GM23338 (cell line): ENCODE data around the gene PTGDR2.

Source experiments
- CTCF ChIP-seq, 2 experiments: fragments of 200-600 bp in 1 of 2; sonication (generic) in 1 of 2; conservative IDR thresholded peaks; 2 replicates each; pipeline versions ENCODE4 v1.5.1 to v1.6.1; 2016 to 2017; ENCODE audit warnings: antibody characterized with exemption in 2 of 2, low read depth in 2 of 2, mild to moderate bottlenecking in 2 of 2, moderate library complexity in 1 of 2
- EZH2phosphoT487 ChIP-seq: fragments of 200-600 bp; sonication (generic); IDR thresholded peaks from one replicate; pipeline ENCODE4 v1.8.1; 2018; ENCODE audit warnings: antibody characterized with exemption; ENCODE audit not compliant: unreplicated experiment
- NANOG ChIP-seq: IDR thresholded peaks from 2 replicates; pipeline ENCODE4 v1.6.1; 2016; ENCODE audit warnings: antibody characterized with exemption, borderline replicate concordance
- POLR2AphosphoS5 ChIP-seq: IDR thresholded peaks from 2 replicates; pipeline ENCODE4 v1.6.1; 2016; ENCODE audit warnings: antibody characterized with exemption, low read depth

- TF ChIP-seq CTCF (conservative IDR thresholded peaks at IDR 0.05; ENCODE audit: low read depth in 2 of 2) (no peak), NANOG (no peak), EZH2phosphoT487 (no peak), POLR2AphosphoS5 (no peak)
These were observed 34.1 kb upstream of the PTGDR2 start for GRCh38 chr11:60889869-60890311.
